ENCODE results near the gene TADA2A. TPM values are rescaled to one million over a fixed set of nuclear protein-coding genes. Genes with fewer than 3 reads are reported as not detected.

Gene TADA2A
- total and polyA plus RNA-seq, 2 of the 8 experiments (the other 6 are each of a cell fraction or from before 2014, with no cell fraction given), result 8.4 to 18.5 TPM

GRCh38 chr17:37358098-37358829, 48.4 kb upstream of the TADA2A start (continued):
- TF ChIP-seq ATF2 (IDR thresholded peaks at IDR 0.05; ENCODE audit: low read length) (no peak), MAX (IDR thresholded peaks at IDR 0.05) (peak; percentile 85), KDM4A (IDR thresholded peaks at IDR 0.05; ENCODE audit: low read depth, low read length, severe bottlenecking) (peak; percentile 45), POU5F1 (IDR thresholded peaks at IDR 0.05; ENCODE audit: low read depth, low read length) (no peak), SP1 (IDR thresholded peaks at IDR 0.05; ENCODE audit: low read depth, low read length) (no peak), TBP (IDR thresholded peaks at IDR 0.05; ENCODE audit: low read depth, low read length) (peak; percentile 86), KDM5A (IDR thresholded peaks at IDR 0.05; ENCODE audit: low read length) (no peak), FOSL1 (IDR thresholded peaks at IDR 0.05; ENCODE audit: insufficient read depth, low read depth, low read length) (no peak), SIRT6 (IDR thresholded peaks at IDR 0.05; ENCODE audit: low read length) (no peak), CTBP2 (IDR thresholded peaks at IDR 0.05; ENCODE audit: borderline replicate concordance, insufficient read depth, insufficient read length, low read length) (no peak), CHD1 (IDR thresholded peaks at IDR 0.05; ENCODE audit: low read depth, low read length) (no peak), SIX5 (IDR thresholded peaks at IDR 0.05; ENCODE audit: low read depth, low read length) (no peak), NRF1 (IDR thresholded peaks at IDR 0.05; ENCODE audit: low read depth, low read length) (no peak), USF2 (IDR thresholded peaks at IDR 0.05; ENCODE audit: low read length) (0 out of 2 replicates have a peak, but pooled peaks have one; percentile 55), SAP30 (IDR thresholded peaks at IDR 0.05; ENCODE audit: insufficient read depth, insufficient replicate concordance, low read length) (peak; percentile 62), RBBP5 (IDR thresholded peaks at IDR 0.05; ENCODE audit: borderline replicate concordance, low read depth, low read length) (no peak), SRF (IDR thresholded peaks at IDR 0.05; ENCODE audit: low read depth, low read length) (no peak), HDAC2 (IDR thresholded peaks at IDR 0.05; ENCODE audit: borderline replicate concordance in 1 of 2, low read depth in 2 of 2, low read length in 2 of 2) (peak in 1 of 2 experiments; percentile 82; a peak in 2 of 4 replicates), TCF12 (IDR thresholded peaks at IDR 0.05; ENCODE audit: low read depth, low read length) (no peak), EZH2 (IDR thresholded peaks at IDR 0.05; ENCODE audit: low read depth, low read length, severe bottlenecking) (no peak), TAF7 (optimal IDR thresholded peaks at IDR 0.05; ENCODE audit: borderline replicate concordance, low read depth, low read length) (no peak)
